Measurements from ENCODE around the gene SERGEF. TPM values are rescaled to one million over a fixed set of nuclear protein-coding genes. Genes with fewer than 3 reads are reported as not detected.

Gene SERGEF
- total RNA-seq, 5 donors from 2014 or later (not counting 1 experiment from before 2014, with no cell fraction given): 45.9 to 59.1 (median 55.9) TPM

DNA sequence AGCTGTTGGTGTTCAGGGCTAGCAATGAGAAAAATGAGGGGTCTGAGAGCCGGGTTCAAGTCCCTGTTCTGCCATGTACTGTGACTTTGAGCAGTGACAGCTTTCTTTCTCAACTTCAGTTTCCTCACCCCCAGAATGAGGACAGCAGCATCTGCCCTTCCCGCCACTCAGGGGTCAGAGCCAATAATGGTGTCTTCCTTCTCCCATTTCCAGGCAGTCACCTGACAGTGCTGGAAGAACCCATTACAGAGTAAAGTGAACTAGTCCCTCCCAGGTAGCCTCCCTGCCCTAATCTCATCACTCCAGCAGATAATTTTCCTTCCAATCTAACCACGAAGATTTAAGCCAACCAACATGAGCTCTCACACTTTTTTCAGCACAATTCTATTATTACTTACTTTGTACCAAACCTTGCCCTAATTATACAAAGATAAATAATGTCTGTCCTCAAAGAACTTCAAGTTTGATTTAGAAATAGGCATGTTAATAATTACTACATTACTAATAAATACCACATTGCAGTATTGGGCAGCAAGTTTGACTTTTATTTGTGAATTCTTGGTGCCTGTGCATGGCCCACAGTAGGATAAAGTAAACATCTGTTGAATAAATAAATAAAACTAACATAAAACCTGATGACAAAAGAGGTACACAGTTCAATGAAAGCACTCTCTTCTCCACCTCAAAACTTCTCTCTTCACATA lies 61.0 kb downstream of the SERGEF start:
- POLR2A ChIA-PET: no interaction called here
- Mint-ChIP-seq H3K27ac (no peak overlapping the region), H3K36me3 (peaks cover 89% of the 10 kb centered on the region), H3K4me1 (no peaks in the 10 kb centered on the region), H3K9me3 (no peaks in the 10 kb centered on the region), H3K4me3 (no peak overlapping the region), H3K27me3 (no peaks in the 10 kb centered on the region)
- Histone ChIP-seq H3K4me3 (ENCODE audit: control insufficient read depth in 1 of 2, extremely low read depth in 1 of 2, low read length in 1 of 2) (no peak overlapping the region), H3K9me3 (no peaks in the 10 kb centered on the region), H3K27me3 (replicated peaks in 1 of 2; ENCODE audit: control insufficient read depth in 2 of 2, extremely low read depth in 1 of 2, insufficient read depth in 2 of 2, low read length in 1 of 2) (no peaks in the 10 kb centered on the region), H3K4me1 (ENCODE audit: control insufficient read depth in 1 of 2, extremely low read depth in 1 of 2, insufficient read depth in 2 of 2, low read length in 2 of 2) (no peaks in the 10 kb centered on the region), H3K36me3 (ENCODE audit: control insufficient read depth in 2 of 2, extremely low read depth in 1 of 2, insufficient read depth in 1 of 2, low read length in 1 of 2) (peaks cover 0 to 80% of the 10 kb centered on the region in 2 donors), H3K27ac (ENCODE audit: low read length) (no peak overlapping the region)
- ATAC-seq (replicated peaks in 1 of 4) (no peak), DNase-seq (no peak)
- 100% methylated on average over 1 of the region's 3 CpGs for WGBS (ENCODE audit: insufficient coverage)
- CTCF ChIA-PET: no interaction called here

DNA sequence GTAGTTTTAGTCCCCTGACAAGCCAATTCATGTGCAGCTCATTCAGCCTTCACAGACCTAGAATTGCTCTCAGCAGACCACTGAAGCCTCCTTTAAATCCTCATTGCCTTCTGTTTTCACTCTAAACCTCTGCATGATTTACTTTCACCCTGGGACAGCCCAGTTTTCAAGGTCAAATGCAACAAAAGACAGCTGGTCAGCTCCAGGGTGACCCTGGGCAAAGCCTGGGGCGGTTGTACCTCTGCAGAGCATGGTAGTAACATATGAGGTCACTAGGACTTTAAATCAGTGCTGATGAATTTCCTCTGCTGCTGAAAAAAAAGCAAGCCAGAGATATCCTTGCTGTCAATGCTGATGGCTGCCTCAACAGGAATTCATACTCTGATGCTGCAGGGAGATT lies 62.2 kb downstream of the SERGEF start:
- Mint-ChIP-seq H3K4me1 (no peaks in the 10 kb centered on the region), H3K36me3 (peaks cover 89% of the 10 kb centered on the region), H3K27me3 (no peaks in the 10 kb centered on the region), H3K27ac (no peak overlapping the region), H3K4me3 (no peak overlapping the region), H3K9me3 (no peaks in the 10 kb centered on the region)
- Histone ChIP-seq H3K4me3 (ENCODE audit: control insufficient read depth in 1 of 2, extremely low read depth in 1 of 2, low read length in 1 of 2) (no peak overlapping the region), H3K4me1 (ENCODE audit: control insufficient read depth in 1 of 2, extremely low read depth in 1 of 2, insufficient read depth in 2 of 2, low read length in 2 of 2) (no peaks in the 10 kb centered on the region), H3K27ac (ENCODE audit: low read length) (no peak overlapping the region), H3K36me3 (ENCODE audit: control insufficient read depth in 2 of 2, extremely low read depth in 1 of 2, insufficient read depth in 1 of 2, low read length in 1 of 2) (peaks cover 0 to 68% of the 10 kb centered on the region in 2 donors), H3K9me3 (no peaks in the 10 kb centered on the region), H3K27me3 (replicated peaks in 1 of 2; ENCODE audit: control insufficient read depth in 2 of 2, extremely low read depth in 1 of 2, insufficient read depth in 2 of 2, low read length in 1 of 2) (no peaks in the 10 kb centered on the region)
- DNase-seq: no peak
- POLR2A ChIA-PET: no interaction called here
- CTCF ChIA-PET: no interaction called here
- WGBS (ENCODE audit: insufficient coverage): 86% methylated on average over 1 of the region's 1 CpG
- ATAC-seq (replicated peaks in 1 of 4): no peak

DNA sequence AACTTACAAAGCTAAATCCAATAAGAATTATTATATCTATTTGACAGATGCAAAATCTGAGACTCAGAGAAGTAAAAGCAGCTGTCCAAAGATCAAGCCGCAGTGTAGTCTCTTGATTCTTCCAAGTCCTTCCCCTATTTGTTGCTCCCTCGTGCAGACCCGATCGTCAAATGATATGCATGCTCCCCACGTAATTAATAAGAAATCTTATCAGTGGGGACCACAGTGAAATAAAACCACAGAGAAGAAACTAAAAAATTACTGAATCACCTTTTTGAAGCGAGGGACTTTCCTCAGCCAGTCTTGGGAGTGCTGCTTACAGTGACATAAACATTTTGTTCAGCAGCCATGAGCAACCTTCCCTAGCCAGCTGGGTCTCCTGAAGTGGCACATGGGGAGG lies 64.6 kb downstream of the SERGEF start:
- H3K36me3 Mint-ChIP-seq: peaks cover 91% of the 10 kb centered on the region

DNA sequence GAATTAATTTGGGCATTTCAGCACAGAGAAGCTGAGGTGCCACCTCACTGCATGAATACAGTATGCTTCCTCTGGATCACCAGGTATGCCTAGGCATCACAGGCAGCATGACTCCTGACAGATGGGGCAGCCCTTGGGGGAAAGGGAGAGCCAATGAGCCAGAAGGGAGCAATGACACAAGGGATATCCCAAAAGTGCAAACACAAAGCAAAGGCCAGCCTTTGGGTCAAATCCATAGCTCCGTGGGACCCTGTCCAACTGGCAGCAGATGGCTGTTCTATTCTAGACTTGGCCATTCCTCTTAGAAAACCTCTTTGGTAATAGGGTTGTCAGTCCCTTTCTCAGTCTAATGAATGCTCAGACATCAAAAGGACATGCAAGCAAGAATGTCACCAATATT lies 73.3 kb downstream of the SERGEF start:
- POLR2A ChIA-PET: no interaction called here
- Histone ChIP-seq H3K9me3 (peaks cover 3% of the 10 kb centered on the region), H3K36me3 (ENCODE audit: control insufficient read depth in 2 of 2, extremely low read depth in 1 of 2, insufficient read depth in 1 of 2, low read length in 1 of 2) (peaks cover 4 to 9% of the 10 kb centered on the region in 2 donors), H3K27ac (ENCODE audit: low read length) (no peak overlapping the region), H3K27me3 (replicated peaks in 1 of 2; ENCODE audit: control insufficient read depth in 2 of 2, extremely low read depth in 1 of 2, insufficient read depth in 2 of 2, low read length in 1 of 2) (no peaks in the 10 kb centered on the region), H3K4me1 (ENCODE audit: control insufficient read depth in 1 of 2, extremely low read depth in 1 of 2, insufficient read depth in 2 of 2, low read length in 2 of 2) (no peaks in the 10 kb centered on the region), H3K4me3 (ENCODE audit: control insufficient read depth in 1 of 2, extremely low read depth in 1 of 2, low read length in 1 of 2) (no peak overlapping the region)
- Mint-ChIP-seq H3K9me3 (peaks cover 0 to 9% (median 7%) of the 10 kb centered on the region in 3 donors), H3K4me3 (no peak overlapping the region), H3K36me3 (peaks cover 69% of the 10 kb centered on the region), H3K27me3 (no peaks in the 10 kb centered on the region), H3K27ac (no peak overlapping the region), H3K4me1 (peaks cover 0 to 8% (median 0%) of the 10 kb centered on the region in 3 donors)
- ATAC-seq (replicated peaks in 1 of 4) (no peak), DNase-seq (no peak)
- CTCF ChIA-PET: interaction anchor here in 1 of 2 donors (0.6 kb wide), 1 partner anchor 458 kb away, joined by 3 read pairs; no protein-coding TSS in a partner anchor
- no CpG with 5 or more reads among the region's 1 CpG for WGBS (ENCODE audit: insufficient coverage)

More for the DNA sequence above, 64.6 kb downstream of the SERGEF start:
- H3K27me3 Mint-ChIP-seq: no peaks in the 10 kb centered on the region
- no peak overlapping the region for H3K27ac Mint-ChIP-seq
- H3K27ac ChIP-seq (ENCODE audit: low read length): no peak overlapping the region
- DNase-seq (no peak), ATAC-seq (replicated peaks in 1 of 4) (no peak)
- H3K9me3 ChIP-seq: peaks cover 3% of the 10 kb centered on the region
- ChIA-PET CTCF (interaction anchor here in 1 of 2 donors (0.7 kb wide), 1 partner anchor 218 kb away, joined by 3 read pairs; no protein-coding TSS in a partner anchor), POLR2A (no interaction called here)
- H3K4me3 Mint-ChIP-seq: no peak overlapping the region
- H3K27me3 ChIP-seq (replicated peaks in 1 of 2; ENCODE audit: control insufficient read depth in 2 of 2, extremely low read depth in 1 of 2, insufficient read depth in 2 of 2, low read length in 1 of 2): no peaks in the 10 kb centered on the region
- peaks cover 0 to 51% of the 10 kb centered on the region in 2 donors for H3K36me3 ChIP-seq (ENCODE audit: control insufficient read depth in 2 of 2, extremely low read depth in 1 of 2, insufficient read depth in 1 of 2, low read length in 1 of 2)
- peaks cover 0 to 14% (median 10%) of the 10 kb centered on the region in 3 donors for H3K9me3 Mint-ChIP-seq
- 100% methylated on average over 1 of the region's 6 CpGs for WGBS (ENCODE audit: insufficient coverage)
- no peaks in the 10 kb centered on the region for H3K4me1 Mint-ChIP-seq
- H3K4me1 ChIP-seq (ENCODE audit: control insufficient read depth in 1 of 2, extremely low read depth in 1 of 2, insufficient read depth in 2 of 2, low read length in 2 of 2): no peaks in the 10 kb centered on the region
- H3K4me3 ChIP-seq (ENCODE audit: control insufficient read depth in 1 of 2, extremely low read depth in 1 of 2, low read length in 1 of 2): no peak overlapping the region

DNA sequence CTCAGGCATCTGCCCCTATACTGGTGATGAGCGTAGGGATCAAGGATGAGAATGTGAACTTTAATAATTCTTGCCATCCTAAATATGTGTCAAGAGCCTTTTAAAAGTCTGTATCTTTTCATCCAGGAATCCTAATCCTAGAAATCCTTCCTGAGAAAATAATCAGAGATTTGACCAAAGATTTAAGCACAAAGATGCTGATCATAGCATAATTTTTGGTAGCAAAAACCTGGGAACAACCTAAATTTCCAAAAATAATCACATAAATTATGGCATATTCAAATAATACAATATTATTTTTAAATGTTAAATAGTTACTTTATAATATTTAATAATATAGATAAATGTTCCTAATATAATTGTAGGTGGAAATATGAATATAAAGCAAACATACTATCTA lies 76.1 kb downstream of the SERGEF start:
- Mint-ChIP-seq H3K27ac (no peak overlapping the region), H3K4me3 (no peak overlapping the region), H3K27me3 (no peaks in the 10 kb centered on the region), H3K36me3 (peaks cover 71% of the 10 kb centered on the region), H3K4me1 (peaks cover 0 to 8% (median 0%) of the 10 kb centered on the region in 3 donors), H3K9me3 (no peaks in the 10 kb centered on the region)
- Histone ChIP-seq H3K9me3 (no peaks in the 10 kb centered on the region), H3K36me3 (ENCODE audit: control insufficient read depth in 2 of 2, extremely low read depth in 1 of 2, insufficient read depth in 1 of 2, low read length in 1 of 2) (peaks cover 4 to 5% of the 10 kb centered on the region in 2 donors), H3K4me3 (ENCODE audit: control insufficient read depth in 1 of 2, extremely low read depth in 1 of 2, low read length in 1 of 2) (no peak overlapping the region), H3K4me1 (ENCODE audit: control insufficient read depth in 1 of 2, extremely low read depth in 1 of 2, insufficient read depth in 2 of 2, low read length in 2 of 2) (no peaks in the 10 kb centered on the region), H3K27me3 (replicated peaks in 1 of 2; ENCODE audit: control insufficient read depth in 2 of 2, extremely low read depth in 1 of 2, insufficient read depth in 2 of 2, low read length in 1 of 2) (no peaks in the 10 kb centered on the region), H3K27ac (ENCODE audit: low read length) (no peak overlapping the region)
- no peak for ATAC-seq (replicated peaks in 1 of 4)
- POLR2A ChIA-PET: no interaction called here
- DNase-seq: no peak
- no CpG with 5 or more reads among the region's 1 CpG for WGBS (ENCODE audit: insufficient coverage)
- CTCF ChIA-PET: no interaction called here

DNA sequence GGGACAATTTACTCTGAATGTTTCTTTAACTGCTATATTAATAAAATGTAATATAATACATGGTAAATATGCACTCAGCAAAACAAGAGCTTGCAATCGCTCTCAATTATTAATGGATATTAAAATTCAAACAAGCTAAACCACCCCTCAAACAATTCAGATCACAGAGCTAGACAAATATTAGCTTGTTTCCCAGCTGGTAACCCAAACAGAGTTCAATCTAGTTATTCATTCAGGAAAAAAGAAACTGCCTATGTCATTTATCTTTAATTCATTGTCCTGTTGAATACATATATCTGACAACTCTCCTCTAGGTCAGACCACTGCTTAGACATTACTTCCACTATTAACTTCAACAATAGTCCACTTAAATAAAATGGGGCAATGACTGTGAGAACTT lies 78.7 kb downstream of the SERGEF start:
- ATAC-seq (replicated peaks in 1 of 4) (no peak), DNase-seq (no peak)
- Histone ChIP-seq H3K9me3 (no peaks in the 10 kb centered on the region), H3K27ac (ENCODE audit: low read length) (no peak overlapping the region), H3K36me3 (ENCODE audit: control insufficient read depth in 2 of 2, extremely low read depth in 1 of 2, insufficient read depth in 1 of 2, low read length in 1 of 2) (peaks cover 0 to 11% of the 10 kb centered on the region in 2 donors), H3K4me3 (ENCODE audit: control insufficient read depth in 1 of 2, extremely low read depth in 1 of 2, low read length in 1 of 2) (no peak overlapping the region), H3K27me3 (replicated peaks in 1 of 2; ENCODE audit: control insufficient read depth in 2 of 2, extremely low read depth in 1 of 2, insufficient read depth in 2 of 2, low read length in 1 of 2) (no peaks in the 10 kb centered on the region), H3K4me1 (ENCODE audit: control insufficient read depth in 1 of 2, extremely low read depth in 1 of 2, insufficient read depth in 2 of 2, low read length in 2 of 2) (no peaks in the 10 kb centered on the region)
- POLR2A ChIA-PET: no interaction called here
- peaks cover 0 to 8% (median 0%) of the 10 kb centered on the region in 3 donors for H3K4me1 Mint-ChIP-seq
- no peak overlapping the region for H3K27ac Mint-ChIP-seq
- H3K27me3 Mint-ChIP-seq: no peaks in the 10 kb centered on the region
- CTCF ChIA-PET: no interaction called here
- no peaks in the 10 kb centered on the region for H3K9me3 Mint-ChIP-seq
- no CpG with 5 or more reads among the region's 1 CpG for WGBS (ENCODE audit: insufficient coverage)
- peaks cover 69% of the 10 kb centered on the region for H3K36me3 Mint-ChIP-seq
- H3K4me3 Mint-ChIP-seq: no peak overlapping the region

Data from T-cell (primary cell).